BLaER1 treated with 17β-estradiol and CSF1 and Interleukin-3, amounts not matched to agents 10 nM and 100 nM (cell line): ENCODE measurements around the gene GPR139.

ENCODE experiments used
- H3K27ac ChIP-seq, 11 experiments: shearing (Covaris generic); formaldehyde crosslinking; 2 replicates each; pipeline ENCODE4 v1.8.1; 2022
- H3K27me3 ChIP-seq, 11 experiments: shearing (Covaris generic); formaldehyde crosslinking; 2 replicates each; pipeline ENCODE4 v1.8.1; 2022
- H3K36me3 ChIP-seq, 11 experiments: shearing (Covaris generic); formaldehyde crosslinking; 2 replicates each; pipeline ENCODE4 v1.8.1; 2022
- H3K4me1 ChIP-seq, 10 experiments: shearing (Covaris generic); formaldehyde crosslinking; 2 replicates each; pipeline ENCODE4 v1.8.1; 2022
- H3K4me2 ChIP-seq, 11 experiments: shearing (Covaris generic); formaldehyde crosslinking; 2 replicates each; pipeline ENCODE4 v1.8.1; 2022
- H3K4me3 ChIP-seq, 10 experiments: shearing (Covaris generic); formaldehyde crosslinking; 2 replicates each; pipeline ENCODE4 v1.8.1; 2022
- H3K9ac ChIP-seq, 11 experiments: shearing (Covaris generic); formaldehyde crosslinking; 2 replicates each; pipeline ENCODE4 v1.8.1; 2022
- H3K9me3 ChIP-seq, 11 experiments: shearing (Covaris generic); formaldehyde crosslinking; replicated peaks in 1 of 11; 2 replicates each; pipeline ENCODE4 v1.8.1; 2022
- H4K20me1 ChIP-seq, 11 experiments: shearing (Covaris generic); formaldehyde crosslinking; 2 replicates each; pipeline ENCODE4 v1.8.1; 2022
- Cebpa-rat ChIP-seq, 11 experiments: shearing (Covaris generic); IDR thresholded peaks; 2 replicates each; pipeline ENCODE4 v1.8.1; 2022

The GPR139 gene

DNA sequence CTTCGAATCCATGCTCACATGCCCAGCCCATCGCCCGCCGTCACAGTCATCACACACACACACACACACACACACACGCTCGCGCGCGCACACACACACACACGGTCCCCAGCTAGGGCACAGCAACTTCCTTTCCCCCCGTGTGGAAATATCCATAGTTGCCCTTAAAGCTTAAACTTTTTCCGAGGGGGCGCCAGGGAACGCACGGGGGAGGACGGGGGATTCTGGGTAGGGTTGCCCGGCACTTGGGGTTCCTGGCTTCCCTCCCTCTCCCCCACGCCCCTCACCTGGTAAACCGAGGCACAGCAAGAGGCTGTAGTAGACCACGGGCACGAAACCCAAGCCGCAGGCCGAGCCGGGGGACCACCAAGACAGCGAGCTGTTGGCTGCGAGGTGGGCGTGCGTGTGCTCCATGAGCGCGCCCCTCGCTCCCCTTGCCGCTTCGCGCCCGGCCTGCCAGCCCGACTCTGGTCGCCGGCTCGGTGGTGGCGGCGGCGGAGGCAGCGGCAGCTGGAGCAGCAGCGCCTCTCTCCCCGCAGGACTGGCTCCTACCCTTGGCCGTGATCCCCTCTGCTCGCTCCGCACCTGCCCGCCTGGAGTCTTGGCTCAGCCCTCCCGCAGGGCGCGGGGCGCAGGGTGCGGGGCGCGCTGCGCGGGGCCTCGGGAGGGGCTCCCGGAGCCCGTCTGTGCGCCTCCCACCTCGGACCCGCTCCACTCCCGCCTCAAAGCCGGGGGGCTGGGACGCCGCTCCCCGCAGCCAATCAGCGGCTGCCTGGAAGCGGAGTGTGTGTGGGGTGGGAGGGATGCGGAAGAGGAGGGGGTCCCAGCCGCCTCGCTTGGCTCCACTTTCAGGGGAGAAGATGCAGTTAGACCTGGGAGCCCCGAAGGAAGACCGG, at the start of gene GPR139:
GPR139 (minus strand) TSS at position 688 of the 896 bp plus-strand sequence; CDS start at position 414, 274 bp downstream.
- no peak within 1 kb of the TSS for H3K27ac ChIP-seq
- H3K9me3 ChIP-seq: peaks cover 0 to 8% (median 2%) of the 10 kb centered on the region in 11 experiments; a peak in 9 of 22 replicates
- H3K4me3 ChIP-seq: no peak within 1 kb of the TSS
- H3K27me3 ChIP-seq: peaks cover 0 to 22% (median 13%) of the 10 kb centered on the region in 11 experiments; a peak in 9 of 22 replicates
- no peak for TF ChIP-seq Cebpa-rat (IDR thresholded peaks at IDR 0.05)
- H3K36me3 ChIP-seq: no peaks in the 10 kb centered on the region
- no peaks in the 10 kb centered on the region for H4K20me1 ChIP-seq
- H3K4me2 ChIP-seq: no peak within 1 kb of the TSS
- H3K4me1 ChIP-seq: no peaks in the 10 kb centered on the region
- H3K9ac ChIP-seq: no peak within 1 kb of the TSS

DNA sequence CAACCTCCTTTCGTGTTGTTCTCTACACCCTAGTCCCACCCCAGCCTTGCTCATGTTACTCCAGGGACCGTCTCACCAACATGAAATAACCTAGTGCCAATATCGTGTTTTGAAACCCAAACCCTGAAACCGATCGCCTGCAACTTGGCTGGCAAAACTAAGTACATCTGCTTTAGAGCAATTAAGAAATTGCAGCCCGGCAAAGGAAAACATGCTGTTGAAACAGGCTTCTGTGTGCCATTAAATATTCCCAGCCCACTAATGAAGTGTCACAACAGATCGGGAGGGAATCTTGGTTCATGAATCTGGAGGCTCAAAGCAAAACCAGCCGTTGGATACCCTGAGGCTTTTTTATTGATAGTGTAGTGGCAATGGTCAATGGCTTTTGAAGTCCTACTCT, 48.3 kb upstream of the GPR139 start:
- no peak overlapping the region for H3K9ac ChIP-seq
- no peaks in the 10 kb centered on the region for H3K27me3 ChIP-seq
- no peaks in the 10 kb centered on the region for H3K36me3 ChIP-seq
- no peaks in the 10 kb centered on the region for H4K20me1 ChIP-seq
- H3K4me3 ChIP-seq: no peak overlapping the region
- peaks cover 0 to 17% (median 9%) of the 10 kb centered on the region in 11 experiments; a peak in 18 of 22 replicates for H3K9me3 ChIP-seq
- no peak for TF ChIP-seq Cebpa-rat (IDR thresholded peaks at IDR 0.05)
- H3K4me1 ChIP-seq: no peaks in the 10 kb centered on the region
- no peak overlapping the region for H3K27ac ChIP-seq
- H3K4me2 ChIP-seq: no peak overlapping the region

DNA sequence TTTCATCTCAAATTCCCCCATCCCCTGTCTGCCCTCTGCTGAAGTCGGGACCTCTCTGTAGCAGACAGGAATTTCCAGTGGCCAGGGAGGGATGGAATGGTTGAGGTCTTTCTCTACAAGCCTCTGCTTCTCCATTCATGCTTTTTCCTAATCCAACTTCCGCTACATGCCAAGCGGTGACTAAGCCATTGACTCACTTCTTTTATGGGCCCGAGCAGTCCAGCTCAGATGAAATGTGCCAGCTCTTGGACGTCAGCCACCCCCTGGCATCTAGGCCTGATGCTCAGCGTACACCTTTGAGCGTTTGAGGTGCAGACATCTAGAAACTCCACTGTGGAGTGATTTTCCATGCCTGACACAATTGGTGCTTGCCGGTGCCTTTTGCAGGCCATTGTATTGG, 40.7 kb upstream of the GPR139 start:
- H3K4me3 ChIP-seq: no peak overlapping the region
- H3K9ac ChIP-seq: no peak overlapping the region
- no peaks in the 10 kb centered on the region for H3K27me3 ChIP-seq
- no peak overlapping the region for H3K4me2 ChIP-seq
- H3K36me3 ChIP-seq: no peaks in the 10 kb centered on the region
- no peaks in the 10 kb centered on the region for H4K20me1 ChIP-seq
- H3K27ac ChIP-seq: no peak overlapping the region
- H3K9me3 ChIP-seq: no peaks in the 10 kb centered on the region
- no peaks in the 10 kb centered on the region for H3K4me1 ChIP-seq
- no peak for TF ChIP-seq Cebpa-rat (IDR thresholded peaks at IDR 0.05)

DNA sequence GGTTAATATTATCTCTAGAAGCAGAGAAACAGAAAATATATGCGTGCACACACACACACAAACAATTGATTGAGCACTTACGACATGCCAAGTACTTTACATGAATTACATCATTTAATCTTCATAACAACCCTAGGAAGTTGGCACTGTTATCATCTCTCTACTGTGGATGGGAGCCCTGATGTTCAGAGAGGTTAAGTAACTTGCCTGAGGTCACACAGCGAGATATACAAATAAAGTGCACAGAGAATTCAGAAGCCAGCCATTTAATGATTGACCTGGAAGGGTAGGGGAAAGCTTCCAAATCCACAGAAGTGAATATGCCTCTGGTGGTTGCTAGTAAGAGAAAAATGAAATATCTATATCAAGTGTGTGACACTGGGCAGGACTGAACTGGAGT, 37.5 kb upstream of the GPR139 start:
- no peak overlapping the region for H3K4me3 ChIP-seq
- no peaks in the 10 kb centered on the region for H3K4me1 ChIP-seq
- H3K4me2 ChIP-seq: no peak overlapping the region
- H4K20me1 ChIP-seq: no peaks in the 10 kb centered on the region
- no peak overlapping the region for H3K27ac ChIP-seq
- H3K9me3 ChIP-seq: no peaks in the 10 kb centered on the region
- no peaks in the 10 kb centered on the region for H3K27me3 ChIP-seq
- no peak overlapping the region for H3K9ac ChIP-seq
- H3K36me3 ChIP-seq: no peaks in the 10 kb centered on the region
- TF ChIP-seq Cebpa-rat (IDR thresholded peaks at IDR 0.05): no peak

DNA sequence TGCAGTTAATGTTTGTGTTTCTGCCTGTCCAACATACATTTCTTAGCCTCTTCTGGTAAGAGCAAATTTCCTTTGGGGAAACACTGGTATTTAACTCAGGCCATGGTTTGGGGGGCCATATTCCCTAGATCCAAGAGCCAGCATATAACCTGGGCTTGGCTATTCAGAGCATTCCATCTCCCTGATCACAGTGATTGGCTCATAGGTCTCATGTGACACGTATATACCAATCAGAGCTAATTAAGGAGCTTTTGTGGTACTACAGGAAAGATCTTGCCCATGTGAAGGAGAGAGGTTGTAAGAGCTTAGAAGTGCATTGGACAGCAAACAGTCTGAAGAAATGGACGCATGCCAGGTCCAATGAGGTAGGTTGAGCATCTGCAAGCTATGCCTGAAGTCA, 33.4 kb upstream of the GPR139 start:
- no peaks in the 10 kb centered on the region for H3K36me3 ChIP-seq
- H3K9ac ChIP-seq: no peak overlapping the region
- H3K4me2 ChIP-seq: no peak overlapping the region
- no peak for TF ChIP-seq Cebpa-rat (IDR thresholded peaks at IDR 0.05)
- no peaks in the 10 kb centered on the region for H4K20me1 ChIP-seq
- H3K4me3 ChIP-seq: no peak overlapping the region
- no peaks in the 10 kb centered on the region for H3K27me3 ChIP-seq
- H3K9me3 ChIP-seq: no peaks in the 10 kb centered on the region
- no peak overlapping the region for H3K27ac ChIP-seq
- no peaks in the 10 kb centered on the region for H3K4me1 ChIP-seq

- Histone ChIP-seq H3K27ac (no peak overlapping the region), H3K9ac (no peak overlapping the region), H4K20me1 (no peaks in the 10 kb centered on the region), H3K4me3 (no peak overlapping the region), H3K36me3 (no peaks in the 10 kb centered on the region), H3K4me2 (no peak overlapping the region), H3K4me1 (no peaks in the 10 kb centered on the region), H3K27me3 (no peaks in the 10 kb centered on the region), H3K9me3 (no peaks in the 10 kb centered on the region)
- TF ChIP-seq Cebpa-rat (IDR thresholded peaks at IDR 0.05): no peak
These were observed 31.0 kb upstream of the GPR139 start for GRCh38 chr16:20104563-20105183.

DNA sequence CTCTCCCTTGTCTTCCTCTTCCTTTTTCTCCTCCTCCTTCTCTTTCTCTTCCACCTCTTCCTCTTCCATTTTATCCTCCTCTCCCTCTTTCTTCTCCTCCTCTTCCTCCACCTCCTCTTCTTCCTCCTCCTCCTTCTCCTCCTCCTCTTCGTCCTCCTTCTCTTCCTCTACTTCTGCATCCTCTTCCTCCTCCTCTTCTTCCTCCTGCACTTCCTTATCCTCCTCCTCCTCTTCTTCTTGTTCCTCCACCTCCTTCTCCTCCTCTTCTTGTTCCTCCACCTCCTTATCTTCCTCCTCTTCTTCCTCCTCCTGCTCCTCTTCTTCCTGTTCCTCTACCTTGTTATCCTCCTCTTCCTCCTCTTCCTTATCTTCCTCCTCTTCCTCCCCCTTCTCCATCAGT, 28.8 kb upstream of the GPR139 start:
- Histone ChIP-seq H3K4me3 (no peak overlapping the region), H3K4me1 (no peaks in the 10 kb centered on the region), H3K4me2 (no peak overlapping the region), H3K27me3 (no peaks in the 10 kb centered on the region), H4K20me1 (no peaks in the 10 kb centered on the region), H3K27ac (no peak overlapping the region), H3K9me3 (no peaks in the 10 kb centered on the region), H3K36me3 (no peaks in the 10 kb centered on the region), H3K9ac (no peak overlapping the region)
- no peak for TF ChIP-seq Cebpa-rat (IDR thresholded peaks at IDR 0.05)

DNA sequence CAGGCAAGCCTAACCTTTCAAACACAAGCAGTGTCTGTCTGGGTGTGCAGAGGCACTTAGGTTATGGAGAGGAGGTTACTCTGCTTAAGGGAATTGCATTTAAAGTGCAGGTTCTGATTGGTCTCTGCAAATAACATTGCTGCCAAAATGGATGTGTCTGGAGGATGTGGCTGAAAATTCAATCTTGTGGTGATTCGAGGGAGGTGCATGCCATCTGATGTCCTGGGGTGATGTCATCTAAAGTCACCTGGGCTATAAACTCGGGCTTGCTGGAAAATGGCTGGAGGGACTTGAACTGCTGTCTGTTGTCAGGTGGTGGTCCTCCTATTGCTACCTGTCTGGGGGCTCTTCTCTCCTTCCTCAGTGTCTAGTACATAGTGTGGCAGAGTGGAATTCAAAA, 28.3 kb upstream of the GPR139 start:
- H3K4me3 ChIP-seq: no peak overlapping the region
- no peaks in the 10 kb centered on the region for H4K20me1 ChIP-seq
- no peaks in the 10 kb centered on the region for H3K36me3 ChIP-seq
- H3K4me1 ChIP-seq: no peaks in the 10 kb centered on the region
- no peak for TF ChIP-seq Cebpa-rat (IDR thresholded peaks at IDR 0.05)
- no peaks in the 10 kb centered on the region for H3K27me3 ChIP-seq
- H3K9me3 ChIP-seq: no peaks in the 10 kb centered on the region
- H3K27ac ChIP-seq: no peak overlapping the region
- H3K9ac ChIP-seq: no peak overlapping the region
- no peak overlapping the region for H3K4me2 ChIP-seq

- H3K4me3 ChIP-seq: no peak overlapping the region
These were observed 25.7 kb upstream of the GPR139 start for GRCh38 chr16:20099375-20099774.

GRCh38 chr16:20094157-20094556, 20.5 kb upstream of the GPR139 start:
- peaks cover 0 to 5% (median 0%) of the 10 kb centered on the region in 10 experiments; a peak in 2 of 20 replicates for H3K4me1 ChIP-seq
- no peak overlapping the region for H3K27ac ChIP-seq
- no peak for TF ChIP-seq Cebpa-rat (IDR thresholded peaks at IDR 0.05)
- no peaks in the 10 kb centered on the region for H3K27me3 ChIP-seq
- H3K9me3 ChIP-seq: no peaks in the 10 kb centered on the region
- no peaks in the 10 kb centered on the region for H4K20me1 ChIP-seq
- no peaks in the 10 kb centered on the region for H3K36me3 ChIP-seq
- no peak overlapping the region for H3K9ac ChIP-seq
- no peak overlapping the region for H3K4me2 ChIP-seq
- no peak overlapping the region for H3K4me3 ChIP-seq

More at GRCh38 chr16:20099375-20099774, 25.7 kb upstream of the GPR139 start:
- Histone ChIP-seq H3K9ac (no peak overlapping the region), H3K36me3 (no peaks in the 10 kb centered on the region), H3K9me3 (no peaks in the 10 kb centered on the region), H3K4me2 (no peak overlapping the region), H3K27me3 (no peaks in the 10 kb centered on the region), H4K20me1 (no peaks in the 10 kb centered on the region), H3K4me1 (no peaks in the 10 kb centered on the region), H3K27ac (no peak overlapping the region)
- TF ChIP-seq Cebpa-rat (IDR thresholded peaks at IDR 0.05): no peak
